GM23338 (cell line): Measurements from ENCODE around the gene GFI1B. TPM values are rescaled to one million over a fixed set of nuclear protein-coding genes. Genes with fewer than 3 reads are reported as not detected.

ENCODE experiments used
- ATAC-seq: fragments of 200-7000 bp; cut with Tn5 transposase; 3 replicates; pipeline ENCODE4 v1.9.1; 2020
- DNase-seq: peaks from one replicate; pipeline ENCODE4 v3.0.0-alpha.2; 2015; ENCODE audit warnings: low spot score
- H2AFZ ChIP-seq: fragments of 200-600 bp; sonication (generic); 2 replicates; pipeline ENCODE4 v1.8.0; 2016; ENCODE audit warnings: antibody characterized with exemption, mild to moderate bottlenecking, moderate library complexity
- H3F3A ChIP-seq: fragments of 200-600 bp; sonication (generic); replicated peaks from 2 replicates; pipeline ENCODE4 v1.8.0; 2017; ENCODE audit warnings: antibody characterized with exemption, mixed run types, low read depth
- H3K27ac ChIP-seq: fragments of 200-600 bp; sonication (generic); 2 replicates; pipeline ENCODE4 v1.6.1; 2016; ENCODE audit warnings: low read depth
- H3K27me3 ChIP-seq: fragments of 200-600 bp; sonication (generic); 2 replicates; pipeline ENCODE4 v1.8.0; 2016; ENCODE audit warnings: mild to moderate bottlenecking, mixed run types, moderate library complexity; ENCODE audit not compliant: insufficient read depth
- H3K36me3 ChIP-seq: fragments of 200-600 bp; sonication (generic); 2 replicates; pipeline ENCODE4 v1.8.0; 2016; ENCODE audit warnings: mild to moderate bottlenecking; ENCODE audit not compliant: insufficient read depth
- H3K4me1 ChIP-seq: fragments of 200-600 bp; sonication (generic); 2 replicates; pipeline ENCODE4 v1.8.0; 2016; ENCODE audit warnings: mild to moderate bottlenecking, moderate library complexity; ENCODE audit not compliant: insufficient read depth
- H3K4me2 ChIP-seq: fragments of 200-600 bp; sonication (generic); 2 replicates; pipeline ENCODE4 v1.7.1; 2017; ENCODE audit warnings: mixed run types
- H3K4me3 ChIP-seq: fragments of 200-600 bp; sonication (generic); 2 replicates; pipeline ENCODE4 v1.6.1; 2016; ENCODE audit warnings: mixed run types
- H3K79me2 ChIP-seq: fragments of 200-600 bp; sonication (generic); replicated peaks from 2 replicates; pipeline ENCODE4 v1.8.0; 2017; ENCODE audit warnings: mild to moderate bottlenecking; ENCODE audit not compliant: insufficient read depth
- H3K9me2 ChIP-seq: fragments of 200-600 bp; sonication (generic); 2 replicates; pipeline ENCODE4 v1.8.0; 2017; ENCODE audit not compliant: insufficient read depth
- H4K20me1 ChIP-seq: fragments of 200-600 bp; sonication (generic); replicated peaks from 2 replicates; pipeline ENCODE4 v1.8.0; 2017; ENCODE audit warnings: mild to moderate bottlenecking; ENCODE audit not compliant: insufficient read depth
- H3K27ac Mint-ChIP-seq: 2 replicates; pipeline ENCODE4 v1.8.0; 2020; ENCODE audit warnings: inconsistent platforms, mild to moderate bottlenecking, moderate library complexity, mixed read lengths
- H3K27me3 Mint-ChIP-seq: 3 replicates; pipeline ENCODE4 v1.8.0; 2022; ENCODE audit warnings: low read depth, mild to moderate bottlenecking, moderate library complexity, mixed read lengths, inconsistent platforms; ENCODE audit not compliant: insufficient read depth, poor library complexity
- H3K36me3 Mint-ChIP-seq: 3 replicates; pipeline ENCODE4 v1.8.0; 2021; ENCODE audit warnings: low read depth, mild to moderate bottlenecking, inconsistent platforms, moderate library complexity, mixed read lengths
- H3K4me1 Mint-ChIP-seq: 3 replicates; pipeline ENCODE4 v1.8.0; 2020; ENCODE audit warnings: mild to moderate bottlenecking, inconsistent platforms, mixed read lengths
- H3K4me3 Mint-ChIP-seq: 3 replicates; pipeline ENCODE4 v1.8.0; 2021; ENCODE audit warnings: moderate library complexity, mild to moderate bottlenecking, inconsistent platforms, mixed read lengths
- H3K9me3 Mint-ChIP-seq: 3 replicates; pipeline ENCODE4 v1.8.0; 2020; ENCODE audit warnings: moderate library complexity, mild to moderate bottlenecking, inconsistent platforms, mixed read lengths
- EZH2 ChIP-seq: fragments of 200-600 bp; sonication (generic); IDR thresholded peaks from one replicate; pipeline ENCODE4 v1.8.0; 2017; ENCODE audit warnings: antibody characterized with exemption, mild to moderate bottlenecking, low read depth; ENCODE audit not compliant: unreplicated experiment
- EZH2phosphoT487 ChIP-seq: fragments of 200-600 bp; sonication (generic); IDR thresholded peaks from one replicate; pipeline ENCODE4 v1.8.1; 2018; ENCODE audit warnings: antibody characterized with exemption; ENCODE audit not compliant: unreplicated experiment
- JUNB ChIP-seq: IDR thresholded peaks from one replicate; pipeline ENCODE4 v1.6.1; 2016; ENCODE audit warnings: antibody characterized with exemption; ENCODE audit not compliant: unreplicated experiment
- NANOG ChIP-seq: IDR thresholded peaks from 2 replicates; pipeline ENCODE4 v1.6.1; 2016; ENCODE audit warnings: antibody characterized with exemption, borderline replicate concordance
- ZNF331 ChIP-seq: fragments of 250-450 bp; sonication (Bioruptor Pico); IDR thresholded peaks from 2 replicates; pipeline ENCODE4 v1.5.0; 2020; ENCODE audit warnings: low read depth, mild to moderate bottlenecking, moderate library complexity
- polyA plus RNA-seq: library from polyadenylated mRNA; unstranded; fragments of >200 nt; fragmentation: Nextera tagmentation; extraction: Ambion mirVana; gene quantifications from 2 replicates; pipeline ENCODE4 v1.2.1, GENCODE V29; 2016
- total RNA-seq: library from RNA; depleted of rRNA; stranded (reverse); fragments of >200 nt; shearing (Covaris generic); gene quantifications from 2 replicates; pipeline ENCODE4 v1.2.3, GENCODE V29; 2014
- TF ChIP-seq, protein P1 (sequence below): IDR thresholded peaks from one replicate; pipeline ENCODE4 v1.6.1; 2018; ENCODE audit warnings: antibody characterized with exemption; ENCODE audit not compliant: unreplicated experiment
- TF ChIP-seq, protein P2 (sequence below), 2 experiments: fragments of 200-600 bp in 1 of 2; sonication (generic) in 1 of 2; conservative IDR thresholded peaks; 2 replicates each; pipeline versions ENCODE4 v1.5.1 to v1.6.1; 2016 to 2017; ENCODE audit warnings: antibody characterized with exemption in 2 of 2, low read depth in 2 of 2, mild to moderate bottlenecking in 2 of 2, moderate library complexity in 1 of 2
- TF ChIP-seq, protein P3 (sequence below): IDR thresholded peaks from 2 replicates; pipeline ENCODE4 v1.6.1; 2016; ENCODE audit warnings: antibody characterized with exemption

Gene GFI1B
- total and polyA plus RNA-seq, 2 experiments from 2014 or later: 0.38 TPM; not detected in 1

DNA sequence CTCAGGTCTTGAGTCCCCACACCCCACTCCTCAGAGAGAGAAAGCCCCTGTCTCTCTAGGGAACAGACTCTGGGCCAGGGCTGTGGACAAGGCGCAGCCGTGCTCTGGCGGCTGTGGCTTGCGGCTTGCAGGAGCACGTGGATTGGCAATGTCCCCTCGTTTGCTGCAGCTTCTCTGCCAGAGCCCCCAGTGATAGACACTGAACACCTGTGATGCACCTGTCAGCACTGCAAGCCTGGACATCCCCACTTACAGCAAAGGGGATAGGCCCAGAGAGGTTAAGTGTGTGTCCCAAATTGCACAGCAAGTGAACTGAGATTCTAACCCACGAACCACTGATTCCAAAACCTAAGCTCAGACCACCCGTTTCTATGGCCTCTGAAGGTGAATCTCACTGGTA, 7.0 kb downstream of the GFI1B start (continued):
- TF ChIP-seq, protein P1, sequence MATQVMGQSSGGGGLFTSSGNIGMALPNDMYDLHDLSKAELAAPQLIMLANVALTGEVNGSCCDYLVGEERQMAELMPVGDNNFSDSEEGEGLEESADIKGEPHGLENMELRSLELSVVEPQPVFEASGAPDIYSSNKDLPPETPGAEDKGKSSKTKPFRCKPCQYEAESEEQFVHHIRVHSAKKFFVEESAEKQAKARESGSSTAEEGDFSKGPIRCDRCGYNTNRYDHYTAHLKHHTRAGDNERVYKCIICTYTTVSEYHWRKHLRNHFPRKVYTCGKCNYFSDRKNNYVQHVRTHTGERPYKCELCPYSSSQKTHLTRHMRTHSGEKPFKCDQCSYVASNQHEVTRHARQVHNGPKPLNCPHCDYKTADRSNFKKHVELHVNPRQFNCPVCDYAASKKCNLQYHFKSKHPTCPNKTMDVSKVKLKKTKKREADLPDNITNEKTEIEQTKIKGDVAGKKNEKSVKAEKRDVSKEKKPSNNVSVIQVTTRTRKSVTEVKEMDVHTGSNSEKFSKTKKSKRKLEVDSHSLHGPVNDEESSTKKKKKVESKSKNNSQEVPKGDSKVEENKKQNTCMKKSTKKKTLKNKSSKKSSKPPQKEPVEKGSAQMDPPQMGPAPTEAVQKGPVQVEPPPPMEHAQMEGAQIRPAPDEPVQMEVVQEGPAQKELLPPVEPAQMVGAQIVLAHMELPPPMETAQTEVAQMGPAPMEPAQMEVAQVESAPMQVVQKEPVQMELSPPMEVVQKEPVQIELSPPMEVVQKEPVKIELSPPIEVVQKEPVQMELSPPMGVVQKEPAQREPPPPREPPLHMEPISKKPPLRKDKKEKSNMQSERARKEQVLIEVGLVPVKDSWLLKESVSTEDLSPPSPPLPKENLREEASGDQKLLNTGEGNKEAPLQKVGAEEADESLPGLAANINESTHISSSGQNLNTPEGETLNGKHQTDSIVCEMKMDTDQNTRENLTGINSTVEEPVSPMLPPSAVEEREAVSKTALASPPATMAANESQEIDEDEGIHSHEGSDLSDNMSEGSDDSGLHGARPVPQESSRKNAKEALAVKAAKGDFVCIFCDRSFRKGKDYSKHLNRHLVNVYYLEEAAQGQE: no peak
- TF ChIP-seq, protein P2, sequence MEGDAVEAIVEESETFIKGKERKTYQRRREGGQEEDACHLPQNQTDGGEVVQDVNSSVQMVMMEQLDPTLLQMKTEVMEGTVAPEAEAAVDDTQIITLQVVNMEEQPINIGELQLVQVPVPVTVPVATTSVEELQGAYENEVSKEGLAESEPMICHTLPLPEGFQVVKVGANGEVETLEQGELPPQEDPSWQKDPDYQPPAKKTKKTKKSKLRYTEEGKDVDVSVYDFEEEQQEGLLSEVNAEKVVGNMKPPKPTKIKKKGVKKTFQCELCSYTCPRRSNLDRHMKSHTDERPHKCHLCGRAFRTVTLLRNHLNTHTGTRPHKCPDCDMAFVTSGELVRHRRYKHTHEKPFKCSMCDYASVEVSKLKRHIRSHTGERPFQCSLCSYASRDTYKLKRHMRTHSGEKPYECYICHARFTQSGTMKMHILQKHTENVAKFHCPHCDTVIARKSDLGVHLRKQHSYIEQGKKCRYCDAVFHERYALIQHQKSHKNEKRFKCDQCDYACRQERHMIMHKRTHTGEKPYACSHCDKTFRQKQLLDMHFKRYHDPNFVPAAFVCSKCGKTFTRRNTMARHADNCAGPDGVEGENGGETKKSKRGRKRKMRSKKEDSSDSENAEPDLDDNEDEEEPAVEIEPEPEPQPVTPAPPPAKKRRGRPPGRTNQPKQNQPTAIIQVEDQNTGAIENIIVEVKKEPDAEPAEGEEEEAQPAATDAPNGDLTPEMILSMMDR (conservative IDR thresholded peaks at IDR 0.05; ENCODE audit: low read depth in 2 of 2): no peak
- TF ChIP-seq, protein P3, sequence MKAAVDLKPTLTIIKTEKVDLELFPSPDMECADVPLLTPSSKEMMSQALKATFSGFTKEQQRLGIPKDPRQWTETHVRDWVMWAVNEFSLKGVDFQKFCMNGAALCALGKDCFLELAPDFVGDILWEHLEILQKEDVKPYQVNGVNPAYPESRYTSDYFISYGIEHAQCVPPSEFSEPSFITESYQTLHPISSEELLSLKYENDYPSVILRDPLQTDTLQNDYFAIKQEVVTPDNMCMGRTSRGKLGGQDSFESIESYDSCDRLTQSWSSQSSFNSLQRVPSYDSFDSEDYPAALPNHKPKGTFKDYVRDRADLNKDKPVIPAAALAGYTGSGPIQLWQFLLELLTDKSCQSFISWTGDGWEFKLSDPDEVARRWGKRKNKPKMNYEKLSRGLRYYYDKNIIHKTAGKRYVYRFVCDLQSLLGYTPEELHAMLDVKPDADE: no peak
- TF ChIP-seq NANOG: no peak

DNA sequence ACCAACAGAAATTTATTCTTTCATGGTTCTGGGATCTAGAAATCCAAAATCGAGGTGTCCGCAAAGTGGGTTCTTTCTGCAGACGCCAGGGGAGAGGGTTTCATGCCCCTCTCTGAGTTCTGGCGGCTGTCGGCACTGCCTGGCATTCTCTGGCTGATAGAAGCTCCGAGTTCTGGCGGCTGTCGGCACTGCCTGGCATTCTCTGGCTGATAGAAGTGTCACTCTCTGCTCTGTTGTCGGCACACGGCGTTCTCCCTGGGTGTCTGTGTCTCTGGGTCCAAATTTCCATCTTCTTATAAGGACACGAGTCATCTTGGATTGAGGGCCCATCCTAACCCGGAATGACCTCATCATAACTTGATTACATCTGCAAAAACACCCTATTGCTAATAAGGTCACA, 7.6 kb downstream of the GFI1B start:
- Histone ChIP-seq H3K9me2 (no peaks in the 10 kb centered on the region), H3K79me2 (no peaks in the 10 kb centered on the region), H3F3A (no peaks in the 10 kb centered on the region), H3K4me2 (no peak overlapping the region), H2AFZ (no peak overlapping the region), H3K27me3 (no peaks in the 10 kb centered on the region), H3K4me3 (no peak overlapping the region), H3K36me3 (no peaks in the 10 kb centered on the region), H4K20me1 (no peaks in the 10 kb centered on the region), H3K4me1 (no peaks in the 10 kb centered on the region), H3K27ac (no peak overlapping the region)
- H3K4me3 Mint-ChIP-seq: no peak overlapping the region
- H3K27me3 Mint-ChIP-seq: peaks cover 19% of the 10 kb centered on the region
- no peaks in the 10 kb centered on the region; the same call in 2 of the 3 replicates for H3K36me3 Mint-ChIP-seq
- TF ChIP-seq, protein P3: no peak
- TF ChIP-seq JUNB (no peak), EZH2phosphoT487 (no peak), ZNF331 (CRISPR knock-in tag) (no peak), EZH2 (no peak)
- TF ChIP-seq, protein P1: no peak
- TF ChIP-seq, protein P2 (conservative IDR thresholded peaks at IDR 0.05; ENCODE audit: low read depth in 2 of 2): no peak
- no peaks in the 10 kb centered on the region for H3K9me3 Mint-ChIP-seq
- ATAC-seq (no peak), DNase-seq (no peak)
- H3K4me1 Mint-ChIP-seq: peaks cover 5% of the 10 kb centered on the region; the same call in 1 of the 3 replicates
- H3K27ac Mint-ChIP-seq: no peak overlapping the region
